Transverse colon (tissue), 4 donors: ENCODE data around the gene C14orf119.

Experiments used
- POLR2AphosphoS5 ChIP-seq, 3 donors: sonication (generic); formaldehyde crosslinking; IDR thresholded peaks; one replicate each; pipeline ENCODE4 v1.6.1; 2016; ENCODE audit warnings: antibody characterized with exemption in 3 of 3
- TF ChIP-seq, protein P1 (sequence below), 5 experiments: fragments of 200-600 bp in 3 of 5; fragments of 450-650 bp in 2 of 5; sonication (generic) in 3 of 5; IDR thresholded peaks; 1 replicate in 2 of 5; 2 replicates in 3 of 5; pipeline ENCODE4 v1.5.1; 2016 to 2017; ENCODE audit warnings: antibody characterized with exemption in 5 of 5, inconsistent platforms in 3 of 5, mild to moderate bottlenecking in 2 of 5, moderate library complexity in 1 of 5

DNA sequence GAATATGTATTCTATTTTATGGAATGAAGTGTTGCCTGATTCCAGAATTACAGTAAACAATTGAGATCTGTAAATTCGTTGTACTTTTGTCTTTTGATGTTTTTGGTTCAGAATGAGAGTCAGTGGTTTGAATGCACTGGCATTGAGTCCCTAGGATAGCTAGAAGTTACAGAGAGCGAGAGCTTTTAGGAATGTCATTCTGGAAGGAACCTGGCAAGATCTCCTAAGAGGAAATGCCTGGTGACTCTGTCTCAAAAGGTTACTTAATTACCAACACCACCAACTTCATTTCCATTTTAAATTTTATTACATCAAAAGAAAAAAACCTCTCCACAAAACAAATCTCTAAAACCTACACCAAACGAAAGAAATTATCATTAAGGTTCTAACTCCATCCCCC is 29.7 kb downstream of the C14orf119 start:
- TF ChIP-seq, protein P1, sequence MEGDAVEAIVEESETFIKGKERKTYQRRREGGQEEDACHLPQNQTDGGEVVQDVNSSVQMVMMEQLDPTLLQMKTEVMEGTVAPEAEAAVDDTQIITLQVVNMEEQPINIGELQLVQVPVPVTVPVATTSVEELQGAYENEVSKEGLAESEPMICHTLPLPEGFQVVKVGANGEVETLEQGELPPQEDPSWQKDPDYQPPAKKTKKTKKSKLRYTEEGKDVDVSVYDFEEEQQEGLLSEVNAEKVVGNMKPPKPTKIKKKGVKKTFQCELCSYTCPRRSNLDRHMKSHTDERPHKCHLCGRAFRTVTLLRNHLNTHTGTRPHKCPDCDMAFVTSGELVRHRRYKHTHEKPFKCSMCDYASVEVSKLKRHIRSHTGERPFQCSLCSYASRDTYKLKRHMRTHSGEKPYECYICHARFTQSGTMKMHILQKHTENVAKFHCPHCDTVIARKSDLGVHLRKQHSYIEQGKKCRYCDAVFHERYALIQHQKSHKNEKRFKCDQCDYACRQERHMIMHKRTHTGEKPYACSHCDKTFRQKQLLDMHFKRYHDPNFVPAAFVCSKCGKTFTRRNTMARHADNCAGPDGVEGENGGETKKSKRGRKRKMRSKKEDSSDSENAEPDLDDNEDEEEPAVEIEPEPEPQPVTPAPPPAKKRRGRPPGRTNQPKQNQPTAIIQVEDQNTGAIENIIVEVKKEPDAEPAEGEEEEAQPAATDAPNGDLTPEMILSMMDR (IDR thresholded peaks at IDR 0.05) = no peak
- TF ChIP-seq POLR2AphosphoS5 (IDR thresholded peaks at IDR 0.05) = no peak
